HEK293 (cell line): Measurements from ENCODE around the gene CRACDL.

ENCODE experiments used
- CTCF ChIP-seq: fragments of 450-650 bp; formaldehyde crosslinking; IDR thresholded peaks from 2 replicates; pipeline ENCODE4 v1.5.1; 2016; ENCODE audit warnings: missing biosample characterization, missing genetic modification characterization
- KLF9 ChIP-seq: fragments of 450-650 bp; formaldehyde crosslinking; IDR thresholded peaks from 2 replicates; pipeline ENCODE4 v1.5.1; 2016; ENCODE audit warnings: missing biosample characterization, missing genetic modification characterization, low read depth
- ZNF654 ChIP-seq: fragments of 450-650 bp; formaldehyde crosslinking; IDR thresholded peaks from 2 replicates; pipeline ENCODE4 v1.5.1; 2016; ENCODE audit warnings: low read depth, missing biosample characterization, missing genetic modification characterization
- ZNF707 ChIP-seq: fragments of 450-650 bp; formaldehyde crosslinking; IDR thresholded peaks from 2 replicates; pipeline ENCODE4 v1.5.1; 2016; ENCODE audit warnings: missing biosample characterization, missing genetic modification characterization

GRCh38 chr2:98769784-98770183 lies 166.2 kb downstream of the CRACDL start:
- TF ChIP-seq ZNF654 (tag by site-specific recombination), result no peak
- no peak for TF ChIP-seq CTCF (tag by site-specific recombination)
- TF ChIP-seq ZNF707 (tag by site-specific recombination), result no peak
- no peak for TF ChIP-seq KLF9
